ENCODE results near the gene WLS.

WLS gene

DNA sequence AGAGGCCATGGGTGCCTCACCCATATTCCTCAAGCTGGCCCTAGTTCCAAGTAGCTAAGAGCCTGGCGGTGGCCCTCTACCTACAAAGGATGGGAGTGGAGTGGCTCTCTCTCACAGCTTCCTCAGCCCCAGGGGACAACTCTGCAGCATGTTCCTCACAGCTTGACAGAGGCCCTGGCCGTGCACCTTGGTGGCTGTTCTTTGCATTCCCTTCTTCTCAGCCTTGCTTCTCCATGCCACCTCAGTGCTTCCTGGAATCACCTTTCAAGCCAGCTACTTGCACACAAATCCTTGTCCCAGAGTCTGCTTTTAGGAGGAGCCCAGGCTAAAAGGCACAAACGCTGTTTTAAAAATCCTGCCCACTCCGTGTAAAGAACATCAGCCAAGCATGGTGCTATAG lies 112.9 kb downstream of the WLS start:
- TF ChIP-seq ZNF384 (IDR thresholded peaks at IDR 0.05) (no peak), CTBP1 (IDR thresholded peaks at IDR 0.05; ENCODE audit: borderline replicate concordance) (no peak), NFRKB (IDR thresholded peaks at IDR 0.05) (no peak), LEF1 (IDR thresholded peaks at IDR 0.05; ENCODE audit: borderline replicate concordance) (no peak), FOXM1 (IDR thresholded peaks at IDR 0.05; ENCODE audit: borderline replicate concordance) (no peak), L3MBTL2 (conservative IDR thresholded peaks at IDR 0.05) (no peak), SP1 (IDR thresholded peaks at IDR 0.05) (no peak), FOXA1 (IDR thresholded peaks at IDR 0.05) (no peak), BHLHE40 (IDR thresholded peaks at IDR 0.05; ENCODE audit: borderline replicate concordance) (no peak), ELF4 (IDR thresholded peaks at IDR 0.05) (no peak), HDGF (IDR thresholded peaks at IDR 0.05; ENCODE audit: borderline replicate concordance) (no peak), SUZ12 (IDR thresholded peaks at IDR 0.05) (no peak), TARDBP (IDR thresholded peaks at IDR 0.05) (no peak), FOXK2 (IDR thresholded peaks at IDR 0.05) (no peak), ARNT (IDR thresholded peaks at IDR 0.05) (no peak)
- TF ChIP-seq, protein P1, sequence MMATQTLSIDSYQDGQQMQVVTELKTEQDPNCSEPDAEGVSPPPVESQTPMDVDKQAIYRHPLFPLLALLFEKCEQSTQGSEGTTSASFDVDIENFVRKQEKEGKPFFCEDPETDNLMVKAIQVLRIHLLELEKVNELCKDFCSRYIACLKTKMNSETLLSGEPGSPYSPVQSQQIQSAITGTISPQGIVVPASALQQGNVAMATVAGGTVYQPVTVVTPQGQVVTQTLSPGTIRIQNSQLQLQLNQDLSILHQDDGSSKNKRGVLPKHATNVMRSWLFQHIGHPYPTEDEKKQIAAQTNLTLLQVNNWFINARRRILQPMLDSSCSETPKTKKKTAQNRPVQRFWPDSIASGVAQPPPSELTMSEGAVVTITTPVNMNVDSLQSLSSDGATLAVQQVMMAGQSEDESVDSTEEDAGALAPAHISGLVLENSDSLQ (IDR thresholded peaks at IDR 0.05): no peak
- ChIA-PET CTCF (interaction anchor here (0.8 to 3.1 kb wide), 8 partner anchors 10 to 354 kb away, joined by 3 to 21 read pairs (median 6); no protein-coding TSS in a partner anchor), POLR2A (no interaction called here)
- no peak for DNase-seq (ENCODE audit: extremely low spot score)

DNA sequence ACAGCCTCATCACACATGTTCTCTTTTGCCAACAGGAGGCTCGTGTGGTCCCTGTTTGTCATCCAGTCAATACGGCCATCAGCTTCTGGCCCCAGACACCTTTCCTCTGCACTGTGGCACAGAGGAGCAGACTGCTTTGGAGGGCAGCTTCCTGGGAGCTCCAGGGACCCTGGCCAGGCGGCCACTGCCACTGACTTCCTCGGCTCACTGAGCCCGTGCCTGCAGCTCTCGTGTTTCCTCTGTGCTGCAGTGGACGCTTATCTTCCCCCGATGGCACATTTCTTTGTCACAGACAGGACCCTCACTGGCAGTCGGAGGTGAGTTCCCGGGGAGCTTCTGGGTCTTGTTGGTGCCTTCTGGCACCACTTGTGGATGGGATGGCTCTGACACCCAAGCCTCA lies 114.9 kb downstream of the WLS start:
- CTCF ChIA-PET: interaction anchor here (0.7 to 2.8 kb wide), 6 partner anchors 60 to 351 kb away, joined by 3 to 30 read pairs (median 6); no protein-coding TSS in a partner anchor
- TF ChIP-seq NFRKB (IDR thresholded peaks at IDR 0.05): no peak
- no peak for TF ChIP-seq LEF1 (IDR thresholded peaks at IDR 0.05; ENCODE audit: borderline replicate concordance)
- no peak for TF ChIP-seq BHLHE40 (IDR thresholded peaks at IDR 0.05; ENCODE audit: borderline replicate concordance)
- no peak for TF ChIP-seq FOXM1 (IDR thresholded peaks at IDR 0.05; ENCODE audit: borderline replicate concordance)
- no peak for TF ChIP-seq SP1 (IDR thresholded peaks at IDR 0.05)
- TF ChIP-seq HDGF (IDR thresholded peaks at IDR 0.05; ENCODE audit: borderline replicate concordance): no peak
- no peak for TF ChIP-seq SUZ12 (IDR thresholded peaks at IDR 0.05)
- TF ChIP-seq ARNT (IDR thresholded peaks at IDR 0.05): no peak
- TF ChIP-seq, protein P1 (IDR thresholded peaks at IDR 0.05): no peak
- POLR2A ChIA-PET: interaction anchor here (1.8 kb wide), 1 partner anchor 115 kb away, joined by 7 read pairs; the partner anchor contains the start of gene WLS
- DNase-seq (ENCODE audit: extremely low spot score): no peak

DNA sequence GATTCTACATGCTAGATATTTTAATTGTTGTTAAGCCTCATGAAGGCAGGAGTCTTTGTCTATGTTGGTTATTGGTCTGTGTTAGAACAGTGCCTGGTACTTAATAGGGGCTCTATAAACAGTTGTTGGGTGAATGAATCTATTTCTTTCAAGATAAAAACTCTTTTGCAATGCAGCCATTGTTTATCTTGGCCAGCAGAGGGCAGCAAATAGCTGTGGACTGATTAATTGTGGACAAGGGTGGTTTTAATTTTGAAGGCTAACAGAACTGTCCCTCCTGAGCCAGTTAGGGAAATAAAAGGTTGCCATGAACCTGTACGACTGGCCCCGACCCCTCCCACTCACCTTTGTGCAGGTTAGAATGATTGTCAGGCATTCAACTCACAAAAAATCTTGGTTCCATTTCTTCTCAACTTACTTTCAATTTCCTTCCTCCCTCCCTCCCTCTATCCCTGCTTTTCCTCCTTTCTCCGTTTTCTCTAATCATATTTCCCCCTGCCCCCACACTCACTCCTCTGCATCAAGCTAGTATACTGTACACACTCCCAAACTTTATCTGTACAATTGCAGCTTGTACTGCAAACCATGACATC lies 115.6 kb downstream of the WLS start:
- POLR2A ChIA-PET: interaction anchor here (1.8 kb wide), 1 partner anchor 116 kb away, joined by 7 read pairs; the partner anchor contains the start of gene WLS

DNA sequence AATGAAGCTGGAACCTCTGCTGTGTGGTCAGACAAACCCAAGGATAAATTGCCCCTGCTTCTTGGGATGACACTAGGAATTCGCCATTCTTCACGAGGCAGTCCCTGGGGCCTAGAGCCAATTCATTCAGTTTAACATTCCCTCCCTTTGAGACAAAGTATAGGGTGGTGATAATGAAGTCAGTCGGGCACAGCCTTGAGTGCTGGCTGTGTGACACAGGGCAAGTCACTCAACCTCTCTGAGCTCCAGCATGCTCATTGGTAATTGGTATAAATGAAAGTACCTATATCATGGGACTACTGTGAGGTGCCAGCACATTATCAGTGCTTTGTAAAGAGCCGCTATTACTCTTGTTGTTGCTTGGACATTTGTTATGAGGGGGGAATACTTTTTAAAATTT lies 117.0 kb downstream of the WLS start:
- ChIA-PET CTCF (interaction anchor here (0.6 to 2.8 kb wide), 3 partner anchors 227 to 304 kb away, joined by 3 to 30 read pairs (median 5); no protein-coding TSS in a partner anchor), POLR2A (no interaction called here)
- TF ChIP-seq ELF4 (IDR thresholded peaks at IDR 0.05): no peak
- no peak for TF ChIP-seq L3MBTL2 (conservative IDR thresholded peaks at IDR 0.05)
- no peak for TF ChIP-seq SP1 (IDR thresholded peaks at IDR 0.05)
- TF ChIP-seq HDGF (IDR thresholded peaks at IDR 0.05; ENCODE audit: borderline replicate concordance): no peak
- no peak for TF ChIP-seq FOXK2 (IDR thresholded peaks at IDR 0.05)
- TF ChIP-seq FOXM1 (IDR thresholded peaks at IDR 0.05; ENCODE audit: borderline replicate concordance): no peak
- no peak for TF ChIP-seq ZNF384 (IDR thresholded peaks at IDR 0.05)
- TF ChIP-seq CTBP1 (IDR thresholded peaks at IDR 0.05; ENCODE audit: borderline replicate concordance): no peak
- no peak for TF ChIP-seq TARDBP (IDR thresholded peaks at IDR 0.05)
- DNase-seq (ENCODE audit: extremely low spot score): no peak

More for the DNA sequence above, 115.6 kb downstream of the WLS start:
- DNase-seq (ENCODE audit: extremely low spot score): peak; percentile 66
- CTCF ChIA-PET: interaction anchor here (0.6 to 2.8 kb wide), 13 partner anchors 8 to 350 kb away, joined by 3 to 30 read pairs (median 4); no protein-coding TSS in a partner anchor
- no peak for TF ChIP-seq BHLHE40 (IDR thresholded peaks at IDR 0.05; ENCODE audit: borderline replicate concordance)
- TF ChIP-seq ZNF384 (IDR thresholded peaks at IDR 0.05): no peak
- no peak for TF ChIP-seq LEF1 (IDR thresholded peaks at IDR 0.05; ENCODE audit: borderline replicate concordance)
- TF ChIP-seq SP1 (IDR thresholded peaks at IDR 0.05): no peak
- TF ChIP-seq CTBP1 (IDR thresholded peaks at IDR 0.05; ENCODE audit: borderline replicate concordance): no peak
- no peak for TF ChIP-seq ARNT (IDR thresholded peaks at IDR 0.05)
- no peak for TF ChIP-seq FOXA1 (IDR thresholded peaks at IDR 0.05)
- TF ChIP-seq TARDBP (IDR thresholded peaks at IDR 0.05): no peak
- no peak for TF ChIP-seq NFRKB (IDR thresholded peaks at IDR 0.05)
- no peak for TF ChIP-seq HDGF (IDR thresholded peaks at IDR 0.05; ENCODE audit: borderline replicate concordance)
- no peak for TF ChIP-seq FOXM1 (IDR thresholded peaks at IDR 0.05; ENCODE audit: borderline replicate concordance)
- TF ChIP-seq L3MBTL2 (conservative IDR thresholded peaks at IDR 0.05): no peak
- no peak for TF ChIP-seq SUZ12 (IDR thresholded peaks at IDR 0.05)
- no peak for TF ChIP-seq FOXK2 (IDR thresholded peaks at IDR 0.05)
- TF ChIP-seq, protein P1 (IDR thresholded peaks at IDR 0.05): no peak

DNA sequence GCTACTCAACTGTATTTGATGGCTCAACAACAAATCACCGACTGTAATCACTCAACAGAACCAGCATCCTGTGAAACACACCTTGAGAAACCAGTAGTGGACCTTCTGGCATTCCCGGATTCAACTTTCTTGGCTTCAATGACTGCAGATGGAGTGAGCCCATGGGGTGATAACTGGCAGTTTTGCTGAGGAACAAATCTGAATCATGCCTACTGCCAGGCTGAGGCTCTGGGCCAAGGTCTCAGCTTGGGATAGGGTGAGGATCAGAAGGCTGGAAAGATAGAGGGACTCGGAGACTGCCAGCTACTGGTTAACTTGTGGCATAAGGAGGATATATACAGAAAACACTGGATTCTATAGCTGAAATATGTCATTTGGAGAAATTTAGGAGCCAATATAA lies 118.4 kb downstream of the WLS start:
- ChIA-PET CTCF (no interaction called here), POLR2A (no interaction called here)

More for the DNA sequence above, 118.4 kb downstream of the WLS start:
- TF ChIP-seq TARDBP (IDR thresholded peaks at IDR 0.05): no peak
- TF ChIP-seq SUZ12 (IDR thresholded peaks at IDR 0.05): no peak
- TF ChIP-seq ZNF384 (IDR thresholded peaks at IDR 0.05): no peak
- no peak for TF ChIP-seq HDGF (IDR thresholded peaks at IDR 0.05; ENCODE audit: borderline replicate concordance)
- TF ChIP-seq, protein P1 (IDR thresholded peaks at IDR 0.05): no peak
- TF ChIP-seq SP1 (IDR thresholded peaks at IDR 0.05): no peak
- no peak for TF ChIP-seq L3MBTL2 (conservative IDR thresholded peaks at IDR 0.05)
- no peak for TF ChIP-seq NFRKB (IDR thresholded peaks at IDR 0.05)
- DNase-seq (ENCODE audit: extremely low spot score): no peak

Measured in HEK293T (cell line).